Ishikawa (cell line): Measurements from ENCODE around the gene DCLRE1B.

ENCODE experiments used
- FOXM1 ChIP-seq: IDR thresholded peaks from 2 replicates; pipeline ENCODE4 v1.6.1; 2012; ENCODE audit warnings: low read depth, borderline replicate concordance
- NFIC ChIP-seq: IDR thresholded peaks from 2 replicates; pipeline ENCODE4 v1.6.1; 2012
- RAD21 ChIP-seq: IDR thresholded peaks from 2 replicates; pipeline ENCODE4 v1.6.1; 2012; ENCODE audit warnings: low read depth
- TAF1 ChIP-seq: IDR thresholded peaks from 2 replicates; pipeline ENCODE4 v1.6.1; 2012; ENCODE audit warnings: low read depth, mild to moderate bottlenecking
- TF ChIP-seq, protein P1 (sequence below): IDR thresholded peaks from 2 replicates; pipeline ENCODE4 v1.6.1; 2012; ENCODE audit warnings: low read depth, mild to moderate bottlenecking
- TF ChIP-seq, protein P2 (sequence below): IDR thresholded peaks from 2 replicates; pipeline ENCODE4 v1.6.1; 2012

DNA sequence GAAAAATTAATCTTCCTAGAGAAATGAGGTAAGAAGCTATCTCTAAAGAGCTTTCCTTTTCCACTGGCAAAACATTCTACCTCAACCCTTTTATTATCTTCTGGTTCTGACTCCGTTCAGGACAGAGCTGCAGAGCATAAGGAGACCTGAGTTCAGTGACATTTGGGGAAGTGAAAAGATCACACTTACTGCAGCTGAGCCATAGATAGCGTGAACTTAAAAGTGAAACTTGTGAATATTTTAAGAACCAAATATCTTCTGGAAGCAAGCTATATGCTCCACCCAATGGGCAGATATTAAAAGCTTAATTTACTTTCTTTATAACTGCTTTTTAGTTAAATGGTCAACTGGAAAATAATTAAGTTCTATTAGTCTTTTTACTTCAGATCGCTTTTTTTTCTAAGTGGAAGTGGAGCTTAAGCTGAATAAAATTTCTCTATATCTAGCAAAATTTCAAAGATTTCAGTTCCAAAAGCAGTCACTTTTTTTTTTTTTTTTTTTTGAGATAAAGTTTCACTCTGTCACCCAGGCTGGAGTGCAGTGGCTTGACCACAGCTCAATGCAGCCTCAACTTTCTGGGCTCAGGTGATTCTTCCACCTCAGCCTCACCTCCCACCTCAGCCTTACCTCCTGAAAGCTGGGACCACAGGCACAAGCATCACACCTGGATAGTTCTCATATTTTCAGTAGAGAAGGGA, 45.5 kb upstream of the DCLRE1B start:
- TF ChIP-seq TAF1 (no peak), FOXM1 (no peak), RAD21 (no peak), NFIC (no peak)
- TF ChIP-seq, protein P1, sequence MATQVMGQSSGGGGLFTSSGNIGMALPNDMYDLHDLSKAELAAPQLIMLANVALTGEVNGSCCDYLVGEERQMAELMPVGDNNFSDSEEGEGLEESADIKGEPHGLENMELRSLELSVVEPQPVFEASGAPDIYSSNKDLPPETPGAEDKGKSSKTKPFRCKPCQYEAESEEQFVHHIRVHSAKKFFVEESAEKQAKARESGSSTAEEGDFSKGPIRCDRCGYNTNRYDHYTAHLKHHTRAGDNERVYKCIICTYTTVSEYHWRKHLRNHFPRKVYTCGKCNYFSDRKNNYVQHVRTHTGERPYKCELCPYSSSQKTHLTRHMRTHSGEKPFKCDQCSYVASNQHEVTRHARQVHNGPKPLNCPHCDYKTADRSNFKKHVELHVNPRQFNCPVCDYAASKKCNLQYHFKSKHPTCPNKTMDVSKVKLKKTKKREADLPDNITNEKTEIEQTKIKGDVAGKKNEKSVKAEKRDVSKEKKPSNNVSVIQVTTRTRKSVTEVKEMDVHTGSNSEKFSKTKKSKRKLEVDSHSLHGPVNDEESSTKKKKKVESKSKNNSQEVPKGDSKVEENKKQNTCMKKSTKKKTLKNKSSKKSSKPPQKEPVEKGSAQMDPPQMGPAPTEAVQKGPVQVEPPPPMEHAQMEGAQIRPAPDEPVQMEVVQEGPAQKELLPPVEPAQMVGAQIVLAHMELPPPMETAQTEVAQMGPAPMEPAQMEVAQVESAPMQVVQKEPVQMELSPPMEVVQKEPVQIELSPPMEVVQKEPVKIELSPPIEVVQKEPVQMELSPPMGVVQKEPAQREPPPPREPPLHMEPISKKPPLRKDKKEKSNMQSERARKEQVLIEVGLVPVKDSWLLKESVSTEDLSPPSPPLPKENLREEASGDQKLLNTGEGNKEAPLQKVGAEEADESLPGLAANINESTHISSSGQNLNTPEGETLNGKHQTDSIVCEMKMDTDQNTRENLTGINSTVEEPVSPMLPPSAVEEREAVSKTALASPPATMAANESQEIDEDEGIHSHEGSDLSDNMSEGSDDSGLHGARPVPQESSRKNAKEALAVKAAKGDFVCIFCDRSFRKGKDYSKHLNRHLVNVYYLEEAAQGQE, result no peak
- TF ChIP-seq, protein P2, sequence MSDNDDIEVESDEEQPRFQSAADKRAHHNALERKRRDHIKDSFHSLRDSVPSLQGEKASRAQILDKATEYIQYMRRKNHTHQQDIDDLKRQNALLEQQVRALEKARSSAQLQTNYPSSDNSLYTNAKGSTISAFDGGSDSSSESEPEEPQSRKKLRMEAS, result no peak
